Right lobe of liver (tissue), 4 donors: ENCODE data around the gene CPT1A.

Source experiments
- POLR2A ChIP-seq: fragments of 450-650 bp; IDR thresholded peaks from one replicate; pipeline ENCODE4 v1.6.1; 2017; ENCODE audit warnings: antibody characterized with exemption, mild to moderate bottlenecking
- TF ChIP-seq, protein P1 (sequence below), 4 donors: fragments of 200-600 bp in 3 of 4; fragments of 450-650 bp in 1 of 4; IDR thresholded peaks; one replicate each; pipeline versions ENCODE4 v1.5.1 to v1.8.0; 2016 to 2022; ENCODE audit warnings: antibody characterized with exemption in 4 of 4, mild to moderate bottlenecking in 2 of 4
- donor health status: DM: no; HTN: no; CAD: no.
- donor health status: DM: no; HTN: no; CAD: no.
- donor health status: DM: no; HTN: yes; CAD: no.

DNA sequence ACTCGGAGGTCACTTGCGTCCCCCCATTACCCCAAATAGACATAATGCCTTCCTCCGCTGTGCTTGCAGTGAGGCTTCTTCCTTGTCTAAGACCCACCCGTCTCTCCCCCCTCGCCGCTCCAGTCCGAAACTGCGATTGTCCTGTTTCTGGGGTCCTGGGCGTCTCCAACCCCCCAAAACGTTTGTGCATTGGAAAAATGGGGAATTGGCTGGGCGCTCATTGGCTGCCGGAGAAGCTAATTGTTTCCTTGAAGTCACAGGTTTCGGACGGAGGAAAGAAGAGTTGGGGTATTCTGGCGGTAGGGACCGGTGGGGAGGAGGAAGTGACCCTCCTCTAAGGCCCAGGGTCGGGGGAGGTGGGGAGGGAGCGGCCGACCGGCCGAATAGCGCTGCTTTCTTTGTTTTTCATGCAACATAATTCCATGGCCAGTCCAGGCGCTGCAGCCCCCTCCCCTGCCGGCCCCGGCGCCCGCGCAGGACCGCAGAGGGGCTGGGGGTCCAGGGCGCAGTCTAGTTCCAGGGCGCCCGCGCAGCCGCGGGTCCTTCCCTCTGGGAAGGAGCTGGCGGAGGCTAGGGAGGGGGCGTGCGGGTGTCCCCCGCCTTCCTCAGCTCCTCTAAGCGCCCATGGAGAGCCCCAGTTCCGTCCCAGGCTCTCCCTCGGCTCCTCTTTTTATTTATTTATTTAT lies 12.7 kb upstream of the CPT1A start:
- TF ChIP-seq, protein P1, sequence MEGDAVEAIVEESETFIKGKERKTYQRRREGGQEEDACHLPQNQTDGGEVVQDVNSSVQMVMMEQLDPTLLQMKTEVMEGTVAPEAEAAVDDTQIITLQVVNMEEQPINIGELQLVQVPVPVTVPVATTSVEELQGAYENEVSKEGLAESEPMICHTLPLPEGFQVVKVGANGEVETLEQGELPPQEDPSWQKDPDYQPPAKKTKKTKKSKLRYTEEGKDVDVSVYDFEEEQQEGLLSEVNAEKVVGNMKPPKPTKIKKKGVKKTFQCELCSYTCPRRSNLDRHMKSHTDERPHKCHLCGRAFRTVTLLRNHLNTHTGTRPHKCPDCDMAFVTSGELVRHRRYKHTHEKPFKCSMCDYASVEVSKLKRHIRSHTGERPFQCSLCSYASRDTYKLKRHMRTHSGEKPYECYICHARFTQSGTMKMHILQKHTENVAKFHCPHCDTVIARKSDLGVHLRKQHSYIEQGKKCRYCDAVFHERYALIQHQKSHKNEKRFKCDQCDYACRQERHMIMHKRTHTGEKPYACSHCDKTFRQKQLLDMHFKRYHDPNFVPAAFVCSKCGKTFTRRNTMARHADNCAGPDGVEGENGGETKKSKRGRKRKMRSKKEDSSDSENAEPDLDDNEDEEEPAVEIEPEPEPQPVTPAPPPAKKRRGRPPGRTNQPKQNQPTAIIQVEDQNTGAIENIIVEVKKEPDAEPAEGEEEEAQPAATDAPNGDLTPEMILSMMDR (IDR thresholded peaks at IDR 0.05), result no peak
- TF ChIP-seq POLR2A, result no peak
